Measurements from ENCODE around the gene SH3TC1. TPM values are rescaled to one million over a fixed set of nuclear protein-coding genes. Genes with fewer than 3 reads are reported as not detected.

The SH3TC1 gene
- total and polyA plus RNA-seq, 4 donors, result 6.5 to 34.6 (median 25.8) TPM

DNA sequence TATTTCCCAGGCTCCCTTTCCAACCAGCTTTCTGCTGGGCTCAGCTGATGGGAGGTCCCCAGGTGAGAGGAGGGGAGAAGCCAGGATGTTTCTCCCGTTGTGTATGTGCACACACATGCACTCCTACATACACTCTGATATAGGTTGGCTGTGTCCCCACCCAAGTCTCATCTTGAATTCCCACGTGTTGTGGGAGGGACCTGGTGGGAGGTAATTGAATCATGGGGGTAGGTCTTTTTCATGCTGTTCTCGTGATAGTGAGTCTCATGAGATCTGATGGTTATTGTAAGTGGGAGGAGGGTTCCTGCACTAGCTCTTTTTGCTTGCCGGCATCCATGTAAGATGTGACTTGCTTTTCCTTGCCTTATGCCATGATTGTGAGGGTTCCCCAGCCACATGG, 58.8 kb downstream of the SH3TC1 start:
- Histone ChIP-seq H3K27ac (ENCODE audit: low read depth in 1 of 2, low read length in 2 of 2) (no peak overlapping the region), H3K27me3 (ENCODE audit: control insufficient read depth in 4 of 4, insufficient read depth in 4 of 4, low read length in 3 of 4) (no peaks in the 10 kb centered on the region), H3K4me3 (ENCODE audit: low read depth in 1 of 3, low read length in 3 of 3) (no peak overlapping the region), H3K9me3 (ENCODE audit: control insufficient read depth in 4 of 4, low read length in 3 of 4) (no peaks in the 10 kb centered on the region), H3K4me1 (ENCODE audit: control insufficient read depth in 4 of 4, insufficient read depth in 4 of 4, low read length in 3 of 4) (no peaks in the 10 kb centered on the region), H3K9ac (ENCODE audit: low read depth in 1 of 2, low read length in 2 of 2) (no peak overlapping the region), H3K36me3 (ENCODE audit: control insufficient read depth in 4 of 4, insufficient read depth in 3 of 4, low read depth in 1 of 4, low read length in 3 of 4) (no peaks in the 10 kb centered on the region)
- WGBS, result 78% methylated on average over 4 of the region's 4 CpGs
- TF ChIP-seq ZBTB33 (IDR thresholded peaks at IDR 0.05) (no peak), FOXA1 (IDR thresholded peaks at IDR 0.05) (no peak), NR2F2 (IDR thresholded peaks at IDR 0.05) (no peak), YY1 (IDR thresholded peaks at IDR 0.05) (no peak), JUND (IDR thresholded peaks at IDR 0.05) (no peak), SP1 (IDR thresholded peaks at IDR 0.05) (no peak), HNF4A (conservative IDR thresholded peaks at IDR 0.05) (no peak)
- TF ChIP-seq, protein P1, sequence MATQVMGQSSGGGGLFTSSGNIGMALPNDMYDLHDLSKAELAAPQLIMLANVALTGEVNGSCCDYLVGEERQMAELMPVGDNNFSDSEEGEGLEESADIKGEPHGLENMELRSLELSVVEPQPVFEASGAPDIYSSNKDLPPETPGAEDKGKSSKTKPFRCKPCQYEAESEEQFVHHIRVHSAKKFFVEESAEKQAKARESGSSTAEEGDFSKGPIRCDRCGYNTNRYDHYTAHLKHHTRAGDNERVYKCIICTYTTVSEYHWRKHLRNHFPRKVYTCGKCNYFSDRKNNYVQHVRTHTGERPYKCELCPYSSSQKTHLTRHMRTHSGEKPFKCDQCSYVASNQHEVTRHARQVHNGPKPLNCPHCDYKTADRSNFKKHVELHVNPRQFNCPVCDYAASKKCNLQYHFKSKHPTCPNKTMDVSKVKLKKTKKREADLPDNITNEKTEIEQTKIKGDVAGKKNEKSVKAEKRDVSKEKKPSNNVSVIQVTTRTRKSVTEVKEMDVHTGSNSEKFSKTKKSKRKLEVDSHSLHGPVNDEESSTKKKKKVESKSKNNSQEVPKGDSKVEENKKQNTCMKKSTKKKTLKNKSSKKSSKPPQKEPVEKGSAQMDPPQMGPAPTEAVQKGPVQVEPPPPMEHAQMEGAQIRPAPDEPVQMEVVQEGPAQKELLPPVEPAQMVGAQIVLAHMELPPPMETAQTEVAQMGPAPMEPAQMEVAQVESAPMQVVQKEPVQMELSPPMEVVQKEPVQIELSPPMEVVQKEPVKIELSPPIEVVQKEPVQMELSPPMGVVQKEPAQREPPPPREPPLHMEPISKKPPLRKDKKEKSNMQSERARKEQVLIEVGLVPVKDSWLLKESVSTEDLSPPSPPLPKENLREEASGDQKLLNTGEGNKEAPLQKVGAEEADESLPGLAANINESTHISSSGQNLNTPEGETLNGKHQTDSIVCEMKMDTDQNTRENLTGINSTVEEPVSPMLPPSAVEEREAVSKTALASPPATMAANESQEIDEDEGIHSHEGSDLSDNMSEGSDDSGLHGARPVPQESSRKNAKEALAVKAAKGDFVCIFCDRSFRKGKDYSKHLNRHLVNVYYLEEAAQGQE (IDR thresholded peaks at IDR 0.05), result no peak
- no peak for DNase-seq (ENCODE audit: low spot score)

- H3K9me3 ChIP-seq (ENCODE audit: control insufficient read depth in 4 of 4, low read length in 3 of 4), result no peaks in the 10 kb centered on the region
- TF ChIP-seq CTCF (IDR thresholded peaks at IDR 0.05; ENCODE audit: low read depth, low read length, missing input control) (no peak), JUND (IDR thresholded peaks at IDR 0.05) (no peak), ATF3 (IDR thresholded peaks at IDR 0.05) (no peak), NR2F2 (IDR thresholded peaks at IDR 0.05) (no peak), MAX (IDR thresholded peaks at IDR 0.05) (no peak), EGR1 (IDR thresholded peaks at IDR 0.05; ENCODE audit: low read depth in 2 of 2) (no peak), SP1 (IDR thresholded peaks at IDR 0.05) (no peak), GABPA (IDR thresholded peaks at IDR 0.05 in 1 of 2, conservative IDR thresholded peaks at IDR 0.05 in 1 of 2) (no peak), HNF4G (IDR thresholded peaks at IDR 0.05) (no peak)
- no peak overlapping the region for H3K4me3 ChIP-seq (ENCODE audit: low read depth in 1 of 3, low read length in 3 of 3)
- 64% methylated on average over 13 of the region's 13 CpGs for WGBS
- H3K27me3 ChIP-seq (ENCODE audit: control insufficient read depth in 4 of 4, insufficient read depth in 4 of 4, low read length in 3 of 4), result no peaks in the 10 kb centered on the region
- H3K27ac ChIP-seq (ENCODE audit: low read depth in 1 of 2, low read length in 2 of 2), result no peak overlapping the region
- DNase-seq (ENCODE audit: low spot score), result no peak
- H3K36me3 ChIP-seq (ENCODE audit: control insufficient read depth in 4 of 4, insufficient read depth in 3 of 4, low read depth in 1 of 4, low read length in 3 of 4), result no peaks in the 10 kb centered on the region
- H3K9ac ChIP-seq (ENCODE audit: low read depth in 1 of 2, low read length in 2 of 2), result no peak overlapping the region
- H3K4me1 ChIP-seq (ENCODE audit: control insufficient read depth in 4 of 4, insufficient read depth in 4 of 4, low read length in 3 of 4), result no peaks in the 10 kb centered on the region
Observed at GRCh38 chr4:8258552-8259212, 59.6 kb downstream of the SH3TC1 start.
